Measurements from ENCODE around the gene PRKCA.

The PRKCA gene

GRCh38 chr17:66507982-66508760 lies 205.8 kb downstream of the PRKCA start:
- DNase-seq, result no peak
- Mint-ChIP-seq H3K4me1 (ENCODE audit: low read depth) (peaks cover 78% of the 10 kb centered on the region), H3K27ac (peak overlapping the region; percentile 94), H3K4me3 (no peak overlapping the region), H3K9me3 (peaks cover 3% of the 10 kb centered on the region), H3K36me3 (ENCODE audit: low read depth) (peaks cover 47% of the 10 kb centered on the region), H3K27me3 (no peaks in the 10 kb centered on the region)

GRCh38 chr17:66508896-66509844 lies 206.8 kb downstream of the PRKCA start:
- Mint-ChIP-seq H3K36me3 (ENCODE audit: low read depth) (peaks cover 46% of the 10 kb centered on the region), H3K27ac (peak overlapping the region; percentile 94), H3K4me3 (peak overlapping the region; percentile 55), H3K4me1 (ENCODE audit: low read depth) (peaks cover 85% of the 10 kb centered on the region), H3K9me3 (peaks cover 3% of the 10 kb centered on the region), H3K27me3 (no peaks in the 10 kb centered on the region)
- DNase-seq, result peak; percentile 55

- no peak for DNase-seq
- Mint-ChIP-seq H3K36me3 (ENCODE audit: low read depth) (peaks cover 51% of the 10 kb centered on the region), H3K4me3 (peak overlapping the region; percentile 55), H3K4me1 (ENCODE audit: low read depth) (peaks cover 89% of the 10 kb centered on the region), H3K9me3 (peaks cover 3% of the 10 kb centered on the region), H3K27ac (peak overlapping the region; percentile 94), H3K27me3 (no peaks in the 10 kb centered on the region)
Observed at GRCh38 chr17:66509926-66510325, 207.5 kb downstream of the PRKCA start.

GRCh38 chr17:66511135-66511534 lies 208.7 kb downstream of the PRKCA start:
- Mint-ChIP-seq H3K27ac (peak overlapping the region; percentile 94), H3K36me3 (ENCODE audit: low read depth) (peaks cover 57% of the 10 kb centered on the region), H3K4me1 (ENCODE audit: low read depth) (peaks cover 93% of the 10 kb centered on the region), H3K9me3 (peaks cover 3% of the 10 kb centered on the region), H3K27me3 (no peaks in the 10 kb centered on the region), H3K4me3 (peak overlapping the region; percentile 24)
- DNase-seq, result no peak

- peaks cover 90% of the 10 kb centered on the region for H3K4me1 Mint-ChIP-seq (ENCODE audit: low read depth)
- no peaks in the 10 kb centered on the region for H3K27me3 Mint-ChIP-seq
- H3K27ac Mint-ChIP-seq, result peak overlapping the region; percentile 85
- peak; percentile 47 for DNase-seq
- H3K4me3 Mint-ChIP-seq, result no peak overlapping the region
- no peaks in the 10 kb centered on the region for H3K9me3 Mint-ChIP-seq
- H3K36me3 Mint-ChIP-seq (ENCODE audit: low read depth), result peaks cover 69% of the 10 kb centered on the region
Observed at GRCh38 chr17:66514227-66514806, 211.9 kb downstream of the PRKCA start.

GRCh38 chr17:66515974-66516373 lies 213.6 kb downstream of the PRKCA start:
- Mint-ChIP-seq H3K27ac (peak overlapping the region; percentile 26), H3K27me3 (no peaks in the 10 kb centered on the region), H3K4me3 (no peak overlapping the region), H3K36me3 (ENCODE audit: low read depth) (peaks cover 75% of the 10 kb centered on the region), H3K4me1 (ENCODE audit: low read depth) (peaks cover 85% of the 10 kb centered on the region), H3K9me3 (no peaks in the 10 kb centered on the region)
- DNase-seq, result no peak

- H3K27me3 Mint-ChIP-seq, result no peaks in the 10 kb centered on the region
- peak overlapping the region; percentile 88 for H3K27ac Mint-ChIP-seq
- H3K36me3 Mint-ChIP-seq (ENCODE audit: low read depth), result peaks cover 80% of the 10 kb centered on the region
- H3K4me3 Mint-ChIP-seq, result peak overlapping the region; percentile 35
- H3K9me3 Mint-ChIP-seq, result no peaks in the 10 kb centered on the region
- H3K4me1 Mint-ChIP-seq (ENCODE audit: low read depth), result peaks cover 84% of the 10 kb centered on the region
- no peak for DNase-seq
Observed at GRCh38 chr17:66517336-66518009, 215.1 kb downstream of the PRKCA start.

- Mint-ChIP-seq H3K27ac (peak overlapping the region; percentile 88), H3K9me3 (no peaks in the 10 kb centered on the region), H3K27me3 (no peaks in the 10 kb centered on the region), H3K4me3 (peak overlapping the region; percentile 35), H3K36me3 (ENCODE audit: low read depth) (peaks cover 81% of the 10 kb centered on the region), H3K4me1 (ENCODE audit: low read depth) (peaks cover 84% of the 10 kb centered on the region)
- DNase-seq, result no peak
Observed at GRCh38 chr17:66518108-66518507, 215.7 kb downstream of the PRKCA start.

GRCh38 chr17:66518677-66519076 lies 216.3 kb downstream of the PRKCA start:
- H3K36me3 Mint-ChIP-seq (ENCODE audit: low read depth), result peaks cover 81% of the 10 kb centered on the region
- no peaks in the 10 kb centered on the region for H3K9me3 Mint-ChIP-seq
- H3K27ac Mint-ChIP-seq, result peak overlapping the region; percentile 18
- H3K4me1 Mint-ChIP-seq (ENCODE audit: low read depth), result peaks cover 84% of the 10 kb centered on the region
- H3K27me3 Mint-ChIP-seq, result no peaks in the 10 kb centered on the region
- DNase-seq, result no peak
- H3K4me3 Mint-ChIP-seq, result no peak overlapping the region

- peaks cover 85% of the 10 kb centered on the region for H3K4me1 Mint-ChIP-seq (ENCODE audit: low read depth)
- no peaks in the 10 kb centered on the region for H3K27me3 Mint-ChIP-seq
- no peak overlapping the region for H3K4me3 Mint-ChIP-seq
- H3K9me3 Mint-ChIP-seq, result no peaks in the 10 kb centered on the region
- H3K36me3 Mint-ChIP-seq (ENCODE audit: low read depth), result peaks cover 83% of the 10 kb centered on the region
- peak overlapping the region; percentile 18 for H3K27ac Mint-ChIP-seq
- DNase-seq, result no peak
Observed at GRCh38 chr17:66519154-66519553, 216.7 kb downstream of the PRKCA start.

- Mint-ChIP-seq H3K27me3 (no peaks in the 10 kb centered on the region), H3K27ac (no peak overlapping the region), H3K4me1 (ENCODE audit: low read depth) (peaks cover 86% of the 10 kb centered on the region), H3K36me3 (ENCODE audit: low read depth) (peaks cover 81% of the 10 kb centered on the region), H3K9me3 (no peaks in the 10 kb centered on the region), H3K4me3 (no peak overlapping the region)
- DNase-seq, result no peak
Observed at GRCh38 chr17:66520999-66521398, 218.6 kb downstream of the PRKCA start.

- Mint-ChIP-seq H3K27ac (peak overlapping the region; percentile 87), H3K9me3 (no peaks in the 10 kb centered on the region), H3K27me3 (no peaks in the 10 kb centered on the region), H3K36me3 (ENCODE audit: low read depth) (peaks cover 76% of the 10 kb centered on the region), H3K4me3 (peak overlapping the region; percentile 30), H3K4me1 (ENCODE audit: low read depth) (peaks cover 87% of the 10 kb centered on the region)
- no peak for DNase-seq
Observed at GRCh38 chr17:66522591-66523272, 220.3 kb downstream of the PRKCA start.

GRCh38 chr17:66523378-66524200 lies 221.2 kb downstream of the PRKCA start:
- no peak for DNase-seq
- peak overlapping the region; percentile 63 for H3K27ac Mint-ChIP-seq
- no peaks in the 10 kb centered on the region for H3K9me3 Mint-ChIP-seq
- H3K4me3 Mint-ChIP-seq, result no peak overlapping the region
- no peaks in the 10 kb centered on the region for H3K27me3 Mint-ChIP-seq
- H3K36me3 Mint-ChIP-seq (ENCODE audit: low read depth), result peaks cover 77% of the 10 kb centered on the region
- H3K4me1 Mint-ChIP-seq (ENCODE audit: low read depth), result peaks cover 84% of the 10 kb centered on the region

Data from activated T-cell treated with anti-CD3 and anti-CD28 coated beads, Interleukin-2, amount 50 U/mL, for 24 hours (primary cell).